ENCODE measurements around the gene H2BK1. TPM values are rescaled to one million over a fixed set of nuclear protein-coding genes. Genes with fewer than 3 reads are reported as not detected.

Gene H2BK1
- total and polyA plus RNA-seq, 2 of the 13 experiments (the other 11 are each of a cell fraction or from before 2014, with no cell fraction given) = not detected

DNA sequence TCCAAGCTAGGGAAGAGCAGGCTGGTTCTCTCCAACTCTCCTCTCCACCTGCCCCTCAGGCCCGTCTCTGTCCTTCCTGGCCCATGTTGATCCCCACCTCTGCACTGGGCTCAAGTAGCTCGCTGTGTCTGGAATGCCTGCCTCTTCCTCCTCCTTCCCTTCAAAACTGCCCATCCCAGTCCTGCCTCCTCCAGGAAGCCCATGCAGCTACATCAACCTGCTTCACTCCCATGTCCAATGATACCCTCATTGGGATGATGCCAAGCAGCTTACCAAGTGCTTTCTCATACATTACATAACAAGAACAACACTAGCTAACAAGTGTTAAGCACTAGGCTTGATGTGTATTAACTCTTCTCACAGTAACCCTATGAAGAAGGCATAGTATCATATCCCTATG, 31.5 kb downstream of the H2BK1 start:
- Histone ChIP-seq H3K27ac (ENCODE audit: extremely low read length, insufficient read depth, low read length) (no peak overlapping the region), H3K4me3 (replicated peaks in 1 of 3; ENCODE audit: insufficient read depth in 1 of 3, low read depth in 2 of 3, low read length in 3 of 3) (no peak overlapping the region), H4K20me1 (ENCODE audit: insufficient read depth, low read length) (no peaks in the 10 kb centered on the region), H3K79me2 (ENCODE audit: insufficient read depth, low read length) (no peaks in the 10 kb centered on the region), H3K36me3 (replicated peaks in 1 of 2; ENCODE audit: control insufficient read depth in 1 of 2, insufficient read depth in 2 of 2, low read length in 2 of 2) (no peaks in the 10 kb centered on the region), H3K4me1 (ENCODE audit: insufficient read depth, low read length) (no peaks in the 10 kb centered on the region), H2AFZ (ENCODE audit: low read length) (no peak overlapping the region), H3K27me3 (ENCODE audit: control insufficient read depth in 1 of 2, insufficient read depth in 2 of 2, low read length in 2 of 2) (peaks cover 2 to 58% of the 10 kb centered on the region in 2 experiments; a peak in 3 of 5 replicates), H3K4me2 (ENCODE audit: low read depth, low read length) (no peak overlapping the region), H3K9me3 (ENCODE audit: low read length) (no peaks in the 10 kb centered on the region), H3K9ac (ENCODE audit: insufficient read depth, low read depth, low read length) (no peak overlapping the region)
- intact Hi-C loops (cut with micrococcal nuclease; ENCODE audit: unreplicated experiment) (loop anchor here (10.0 kb wide), 1 partner anchor 126 kb away; no protein-coding TSS in a partner anchor), in situ Hi-C loops (cut with HindIII; ENCODE audit: extremely low pct_ligation_motif_present, low pct_unique_long_range_greater_than_20kb) (no loop called here)
- FAIRE-seq = no peak
- ATAC-seq = no peak
- ChIA-PET CTCF (ENCODE audit: low intra/inter-chr PET ratio, low total read pairs) (no interaction called here), POLR2A (no interaction called here)
- no peak for DNase-seq (ENCODE audit: low spot score)
- 0% methylated on average over 2 of the region's 2 CpGs for WGBS (ENCODE audit: low lambda C conversion rate)
- no TSS peak for BruUV-seq (replicated peaks)
- TF ChIP-seq GZF1 (CRISPR knock-in tag; IDR thresholded peaks at IDR 0.05) = no peak
- TF ChIP-seq ZFX (CRISPR knock-in tag; IDR thresholded peaks at IDR 0.05; ENCODE audit: low read depth) = no peak
- TF ChIP-seq NFIB (CRISPR knock-in tag; IDR thresholded peaks at IDR 0.05; ENCODE audit: borderline replicate concordance) = no peak
- no peak for TF ChIP-seq SP2 (CRISPR knock-in tag; IDR thresholded peaks at IDR 0.05)
- TF ChIP-seq MED13 (CRISPR knock-in tag; IDR thresholded peaks at IDR 0.05) = no peak
- TF ChIP-seq, protein P1, sequence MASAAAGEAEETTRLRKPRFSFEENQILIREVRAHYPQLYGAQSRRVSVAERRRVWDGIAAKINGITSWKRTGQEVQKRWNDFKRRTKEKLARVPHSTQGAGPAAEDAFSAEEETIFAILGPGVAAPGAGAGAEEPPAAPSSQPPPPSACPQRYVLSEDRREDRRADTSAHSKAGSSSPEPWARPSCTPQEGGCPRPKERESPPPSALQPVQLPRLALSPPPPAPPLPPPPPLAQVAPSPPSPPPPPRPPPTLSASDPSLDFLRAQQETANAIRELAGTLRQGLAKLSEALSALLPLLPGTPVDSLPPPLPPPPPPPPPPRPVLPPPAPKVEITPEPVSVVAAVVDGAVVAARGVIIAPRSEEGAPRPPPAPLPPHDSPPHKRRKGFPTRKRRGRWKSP (CRISPR knock-in tag; IDR thresholded peaks at IDR 0.05) = no peak
- TF ChIP-seq TOE1 (CRISPR knock-in tag; IDR thresholded peaks at IDR 0.05) = no peak
- TF ChIP-seq SYNCRIP (IDR thresholded peaks at IDR 0.05; ENCODE audit: insufficient read depth, low read depth, low read length) = no peak
- TF ChIP-seq FOSL1 (CRISPR knock-in tag; IDR thresholded peaks at IDR 0.05; ENCODE audit: borderline replicate concordance) = no peak
- TF ChIP-seq, protein P2, sequence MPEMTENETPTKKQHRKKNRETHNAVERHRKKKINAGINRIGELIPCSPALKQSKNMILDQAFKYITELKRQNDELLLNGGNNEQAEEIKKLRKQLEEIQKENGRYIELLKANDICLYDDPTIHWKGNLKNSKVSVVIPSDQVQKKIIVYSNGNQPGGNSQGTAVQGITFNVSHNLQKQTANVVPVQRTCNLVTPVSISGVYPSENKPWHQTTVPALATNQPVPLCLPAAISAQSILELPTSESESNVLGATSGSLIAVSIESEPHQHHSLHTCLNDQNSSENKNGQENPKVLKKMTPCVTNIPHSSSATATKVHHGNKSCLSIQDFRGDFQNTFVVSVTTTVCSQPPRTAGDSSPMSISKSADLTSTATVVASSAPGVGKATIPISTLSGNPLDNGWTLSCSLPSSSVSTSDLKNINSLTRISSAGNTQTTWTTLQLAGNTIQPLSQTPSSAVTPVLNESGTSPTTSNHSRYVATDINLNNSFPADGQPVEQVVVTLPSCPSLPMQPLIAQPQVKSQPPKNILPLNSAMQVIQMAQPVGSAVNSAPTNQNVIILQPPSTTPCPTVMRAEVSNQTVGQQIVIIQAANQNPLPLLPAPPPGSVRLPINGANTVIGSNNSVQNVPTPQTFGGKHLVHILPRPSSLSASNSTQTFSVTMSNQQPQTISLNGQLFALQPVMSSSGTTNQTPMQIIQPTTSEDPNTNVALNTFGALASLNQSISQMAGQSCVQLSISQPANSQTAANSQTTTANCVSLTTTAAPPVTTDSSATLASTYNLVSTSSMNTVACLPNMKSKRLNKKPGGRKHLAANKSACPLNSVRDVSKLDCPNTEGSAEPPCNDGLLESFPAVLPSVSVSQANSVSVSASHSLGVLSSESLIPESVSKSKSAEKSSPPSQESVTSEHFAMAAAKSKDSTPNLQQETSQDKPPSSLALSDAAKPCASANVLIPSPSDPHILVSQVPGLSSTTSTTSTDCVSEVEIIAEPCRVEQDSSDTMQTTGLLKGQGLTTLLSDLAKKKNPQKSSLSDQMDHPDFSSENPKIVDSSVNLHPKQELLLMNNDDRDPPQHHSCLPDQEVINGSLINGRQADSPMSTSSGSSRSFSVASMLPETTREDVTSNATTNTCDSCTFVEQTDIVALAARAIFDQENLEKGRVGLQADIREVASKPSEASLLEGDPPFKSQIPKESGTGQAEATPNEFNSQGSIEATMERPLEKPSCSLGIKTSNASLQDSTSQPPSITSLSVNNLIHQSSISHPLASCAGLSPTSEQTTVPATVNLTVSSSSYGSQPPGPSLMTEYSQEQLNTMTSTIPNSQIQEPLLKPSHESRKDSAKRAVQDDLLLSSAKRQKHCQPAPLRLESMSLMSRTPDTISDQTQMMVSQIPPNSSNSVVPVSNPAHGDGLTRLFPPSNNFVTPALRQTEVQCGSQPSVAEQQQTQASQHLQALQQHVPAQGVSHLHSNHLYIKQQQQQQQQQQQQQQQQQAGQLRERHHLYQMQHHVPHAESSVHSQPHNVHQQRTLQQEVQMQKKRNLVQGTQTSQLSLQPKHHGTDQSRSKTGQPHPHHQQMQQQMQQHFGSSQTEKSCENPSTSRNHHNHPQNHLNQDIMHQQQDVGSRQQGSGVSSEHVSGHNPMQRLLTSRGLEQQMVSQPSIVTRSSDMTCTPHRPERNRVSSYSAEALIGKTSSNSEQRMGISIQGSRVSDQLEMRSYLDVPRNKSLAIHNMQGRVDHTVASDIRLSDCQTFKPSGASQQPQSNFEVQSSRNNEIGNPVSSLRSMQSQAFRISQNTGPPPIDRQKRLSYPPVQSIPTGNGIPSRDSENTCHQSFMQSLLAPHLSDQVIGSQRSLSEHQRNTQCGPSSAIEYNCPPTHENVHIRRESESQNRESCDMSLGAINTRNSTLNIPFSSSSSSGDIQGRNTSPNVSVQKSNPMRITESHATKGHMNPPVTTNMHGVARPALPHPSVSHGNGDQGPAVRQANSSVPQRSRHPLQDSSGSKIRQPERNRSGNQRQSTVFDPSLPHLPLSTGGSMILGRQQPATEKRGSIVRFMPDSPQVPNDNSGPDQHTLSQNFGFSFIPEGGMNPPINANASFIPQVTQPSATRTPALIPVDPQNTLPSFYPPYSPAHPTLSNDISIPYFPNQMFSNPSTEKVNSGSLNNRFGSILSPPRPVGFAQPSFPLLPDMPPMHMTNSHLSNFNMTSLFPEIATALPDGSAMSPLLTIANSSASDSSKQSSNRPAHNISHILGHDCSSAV (CRISPR knock-in tag; IDR thresholded peaks at IDR 0.05; ENCODE audit: borderline replicate concordance) = no peak
- TF ChIP-seq ETV6 (CRISPR knock-in tag; conservative IDR thresholded peaks at IDR 0.05) = no peak
- TF ChIP-seq ZNF382 (CRISPR knock-in tag; IDR thresholded peaks at IDR 0.05; ENCODE audit: borderline replicate concordance) = no peak
- TF ChIP-seq NKX3-1 (CRISPR knock-in tag; IDR thresholded peaks at IDR 0.05) = no peak
- TF ChIP-seq, protein P3, sequence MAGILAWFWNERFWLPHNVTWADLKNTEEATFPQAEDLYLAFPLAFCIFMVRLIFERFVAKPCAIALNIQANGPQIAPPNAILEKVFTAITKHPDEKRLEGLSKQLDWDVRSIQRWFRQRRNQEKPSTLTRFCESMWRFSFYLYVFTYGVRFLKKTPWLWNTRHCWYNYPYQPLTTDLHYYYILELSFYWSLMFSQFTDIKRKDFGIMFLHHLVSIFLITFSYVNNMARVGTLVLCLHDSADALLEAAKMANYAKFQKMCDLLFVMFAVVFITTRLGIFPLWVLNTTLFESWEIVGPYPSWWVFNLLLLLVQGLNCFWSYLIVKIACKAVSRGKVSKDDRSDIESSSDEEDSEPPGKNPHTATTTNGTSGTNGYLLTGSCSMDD (CRISPR knock-in tag; IDR thresholded peaks at IDR 0.05) = no peak
